ENCODE results near the gene HOXD11.

- TF ChIP-seq KAT7 (CRISPR knock-in tag; IDR thresholded peaks at IDR 0.05; ENCODE audit: borderline replicate concordance) (no peak), ATF3 (CRISPR knock-in tag; conservative IDR thresholded peaks at IDR 0.05) (no peak), MAX (CRISPR knock-in tag; IDR thresholded peaks at IDR 0.05) (no peak), CTCF (IDR thresholded peaks at IDR 0.05) (no peak), CREB1 (CRISPR knock-in tag; IDR thresholded peaks at IDR 0.05) (no peak), ZNF121 (CRISPR knock-in tag; IDR thresholded peaks at IDR 0.05) (no peak)
Observed at GRCh38 chr2:176129813-176130146, 22.7 kb downstream of the HOXD11 start.

All from WTC11 (cell line).